HCEC 1CT (cell line): Measurements from ENCODE around the gene MIA3.
A peak's percentile ranks its signal among the peaks of the same experiment; 100 is the strongest.
"Not testable (repeated sequence)": the region's sequence is repeated elsewhere in the genome, so short reads cannot be mapped to it uniquely, and the experiment has no call there.

Source experiments
- DNase-seq: peaks from one replicate; pipeline ENCODE4 v3.0.0-alpha.2; 2017

MIA3 gene

GRCh38 chr1:222618001-222618879 is at the start of gene MIA3:
TSS of gene MIA3 (plus strand) at chr1:222618097. CDS start at chr1:222618111, 14 bp downstream.
- DNase-seq = no peak

GRCh38 chr1:222570837-222571236 is 47.1 kb upstream of the MIA3 start:
- no peak for DNase-seq

- DNase-seq = no peak
These were observed 38.6 kb upstream of the MIA3 start for GRCh38 chr1:222579316-222579715.

GRCh38 chr1:222582099-222582774 is 35.7 kb upstream of the MIA3 start:
- peak; percentile 47 for DNase-seq

GRCh38 chr1:222583079-222583478 is 34.8 kb upstream of the MIA3 start:
- DNase-seq = no peak

- DNase-seq = no peak
These were observed 31.1 kb upstream of the MIA3 start for GRCh38 chr1:222586842-222587241.

- no peak for DNase-seq
These were observed 29.8 kb upstream of the MIA3 start for GRCh38 chr1:222588135-222588534.

- DNase-seq = peak; percentile 85
These were observed 28.2 kb upstream of the MIA3 start, which contains the start of gene TAF1A for GRCh38 chr1:222589462-222590302. TSS of gene TAF1A (minus strand) at chr1:222589933.

GRCh38 chr1:222592171-222592570 is 25.7 kb upstream of the MIA3 start:
- peak; percentile 53 for DNase-seq

- DNase-seq = no peak
These were observed 23.1 kb upstream of the MIA3 start for GRCh38 chr1:222594789-222595188.

- no peak for DNase-seq
These were observed 21.2 kb upstream of the MIA3 start for GRCh38 chr1:222596696-222597095.

GRCh38 chr1:222600281-222600680 is 17.6 kb upstream of the MIA3 start:
- DNase-seq = no peak

GRCh38 chr1:222601257-222601656 is 16.6 kb upstream of the MIA3 start:
- no peak for DNase-seq

GRCh38 chr1:222606757-222607156 is 11.1 kb upstream of the MIA3 start:
- DNase-seq = no peak

GRCh38 chr1:222609111-222609510 is 8.8 kb upstream of the MIA3 start:
- not testable (repeated sequence) for DNase-seq

GRCh38 chr1:222610728-222611127 is 7.2 kb upstream of the MIA3 start:
- no peak for DNase-seq

GRCh38 chr1:222613627-222614026 is 4.3 kb upstream of the MIA3 start:
- no peak for DNase-seq

- DNase-seq = peak; percentile 83
These were observed 1.4 kb upstream of the MIA3 start for GRCh38 chr1:222616525-222616924.

- DNase-seq = peak; percentile 96
These were observed 438 bp upstream of the MIA3 start for GRCh38 chr1:222617367-222617951.

GRCh38 chr1:222618880-222619596 is 1.1 kb downstream of the MIA3 start:
- DNase-seq = peak; percentile 17

- no peak for DNase-seq
These were observed 2.7 kb downstream of the MIA3 start for GRCh38 chr1:222620566-222620965.

- no peak for DNase-seq
These were observed 4.9 kb downstream of the MIA3 start for GRCh38 chr1:222622765-222623164.
